ENCODE measurements around the gene ITGA2. TPM values are rescaled to one million over a fixed set of nuclear protein-coding genes. Genes with fewer than 3 reads are reported as not detected.

Gene ITGA2
- total RNA-seq, 1 experiment from 2014 or later, result 0.69 TPM

- no peaks in the 10 kb centered on the region for H3K9me3 ChIP-seq (ENCODE audit: low read depth, low read length, poor library complexity, severe bottlenecking)
- H3K27ac ChIP-seq (ENCODE audit: low read depth, low read length, poor library complexity, severe bottlenecking), result no peak overlapping the region
- no TSS peak for BruUV-seq (replicated peaks)
- H3K27me3 ChIP-seq (replicated peaks; ENCODE audit: insufficient read depth, low read depth, low read length, poor library complexity), result no peaks in the 10 kb centered on the region
- ChIA-PET POLR2A (ENCODE audit: low non-redundant PET) (no interaction called here), CTCF (interaction anchor here (1.3 kb wide), 1 partner anchor 90 kb away, joined by 4 read pairs; no protein-coding TSS in a partner anchor)
- no peak overlapping the region for H3K4me3 ChIP-seq (ENCODE audit: low read depth, low read length, poor library complexity, severe bottlenecking)
- peaks cover 4% of the 10 kb centered on the region for H3K4me1 ChIP-seq (ENCODE audit: insufficient read depth, low read length, poor library complexity, severe bottlenecking)
- H3K36me3 ChIP-seq (ENCODE audit: insufficient read depth, low read length, poor library complexity, severe bottlenecking), result no peaks in the 10 kb centered on the region
- no peak for TF ChIP-seq EZH2 (IDR thresholded peaks at IDR 0.05; ENCODE audit: borderline replicate concordance, low read depth, low read length, poor library complexity, severe bottlenecking)
- TF ChIP-seq, protein P1, sequence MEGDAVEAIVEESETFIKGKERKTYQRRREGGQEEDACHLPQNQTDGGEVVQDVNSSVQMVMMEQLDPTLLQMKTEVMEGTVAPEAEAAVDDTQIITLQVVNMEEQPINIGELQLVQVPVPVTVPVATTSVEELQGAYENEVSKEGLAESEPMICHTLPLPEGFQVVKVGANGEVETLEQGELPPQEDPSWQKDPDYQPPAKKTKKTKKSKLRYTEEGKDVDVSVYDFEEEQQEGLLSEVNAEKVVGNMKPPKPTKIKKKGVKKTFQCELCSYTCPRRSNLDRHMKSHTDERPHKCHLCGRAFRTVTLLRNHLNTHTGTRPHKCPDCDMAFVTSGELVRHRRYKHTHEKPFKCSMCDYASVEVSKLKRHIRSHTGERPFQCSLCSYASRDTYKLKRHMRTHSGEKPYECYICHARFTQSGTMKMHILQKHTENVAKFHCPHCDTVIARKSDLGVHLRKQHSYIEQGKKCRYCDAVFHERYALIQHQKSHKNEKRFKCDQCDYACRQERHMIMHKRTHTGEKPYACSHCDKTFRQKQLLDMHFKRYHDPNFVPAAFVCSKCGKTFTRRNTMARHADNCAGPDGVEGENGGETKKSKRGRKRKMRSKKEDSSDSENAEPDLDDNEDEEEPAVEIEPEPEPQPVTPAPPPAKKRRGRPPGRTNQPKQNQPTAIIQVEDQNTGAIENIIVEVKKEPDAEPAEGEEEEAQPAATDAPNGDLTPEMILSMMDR (conservative IDR thresholded peaks at IDR 0.05; ENCODE audit: low read depth, low read length), result no peak
- no peak for DNase-seq (ENCODE audit: low spot score)
- intact Hi-C loops (cut with micrococcal nuclease; ENCODE audit: unreplicated experiment), result no loop called here
These were observed 49.2 kb downstream of the ITGA2 start for GRCh38 chr5:53038196-53038847.

DNA sequence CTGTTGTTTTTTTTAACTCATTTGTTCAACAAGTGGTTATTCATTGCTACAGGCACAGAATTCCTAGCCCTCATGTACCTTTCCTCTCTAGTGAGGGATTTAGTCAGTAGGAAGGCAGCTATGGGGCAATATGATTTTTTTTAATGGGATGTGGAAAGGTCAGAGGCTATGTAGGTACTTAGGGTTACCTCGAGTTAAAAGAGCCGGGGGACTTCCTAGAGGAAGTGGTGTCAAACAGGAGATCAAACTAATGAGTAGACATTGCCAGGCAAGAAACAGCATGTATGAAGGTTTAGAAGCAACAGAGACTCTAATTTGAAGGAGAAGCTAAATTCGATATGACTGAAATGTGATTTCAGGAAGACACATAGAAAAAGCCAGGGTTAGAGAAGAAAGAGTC lies 50.7 kb downstream of the ITGA2 start:
- H3K36me3 ChIP-seq (ENCODE audit: insufficient read depth, low read length, poor library complexity, severe bottlenecking), result no peaks in the 10 kb centered on the region
- TF ChIP-seq EZH2 (IDR thresholded peaks at IDR 0.05; ENCODE audit: borderline replicate concordance, low read depth, low read length, poor library complexity, severe bottlenecking), result no peak
- TF ChIP-seq, protein P1 (conservative IDR thresholded peaks at IDR 0.05; ENCODE audit: low read depth, low read length), result no peak
- no TSS peak for BruUV-seq (replicated peaks)
- ChIA-PET CTCF (no interaction called here), POLR2A (ENCODE audit: low non-redundant PET) (no interaction called here)
- no peaks in the 10 kb centered on the region for H3K9me3 ChIP-seq (ENCODE audit: low read depth, low read length, poor library complexity, severe bottlenecking)
- H3K27me3 ChIP-seq (replicated peaks; ENCODE audit: insufficient read depth, low read depth, low read length, poor library complexity), result no peaks in the 10 kb centered on the region
- intact Hi-C loops (cut with micrococcal nuclease; ENCODE audit: unreplicated experiment), result no loop called here
- H3K4me1 ChIP-seq (ENCODE audit: insufficient read depth, low read length, poor library complexity, severe bottlenecking), result peaks cover 4% of the 10 kb centered on the region
- H3K27ac ChIP-seq (ENCODE audit: low read depth, low read length, poor library complexity, severe bottlenecking), result no peak overlapping the region
- H3K4me3 ChIP-seq (ENCODE audit: low read depth, low read length, poor library complexity, severe bottlenecking), result no peak overlapping the region
- no peak for DNase-seq (ENCODE audit: low spot score)

DNA sequence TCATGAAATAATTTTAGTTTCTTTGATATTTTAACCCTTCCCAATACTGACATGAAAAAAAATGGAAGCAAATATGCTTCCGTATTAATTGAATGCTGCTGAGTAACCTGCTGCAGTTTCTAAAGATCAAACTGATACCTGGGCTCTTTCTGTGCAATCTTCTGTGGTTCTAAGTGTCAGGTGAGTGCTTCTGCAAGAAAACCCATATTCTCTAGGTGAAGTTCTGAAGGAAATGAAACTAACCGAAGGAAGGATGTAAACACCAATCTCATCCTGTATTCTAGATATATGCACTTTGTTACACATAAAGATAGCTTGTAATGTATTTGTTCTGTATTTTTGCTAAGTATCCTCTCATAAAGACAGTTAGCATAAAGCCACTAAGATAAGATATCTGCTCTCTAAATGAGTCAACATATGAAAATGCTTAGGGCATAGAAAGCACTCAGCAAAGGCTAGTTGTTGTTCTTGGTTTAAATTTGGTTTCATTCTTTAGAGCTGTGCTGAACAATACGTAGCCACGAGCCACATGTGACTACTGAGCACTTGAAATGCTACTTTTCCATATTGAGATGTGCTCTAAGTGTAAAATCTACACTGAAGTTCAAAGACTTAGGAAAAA lies 52.0 kb downstream of the ITGA2 start:
- TF ChIP-seq EZH2 (IDR thresholded peaks at IDR 0.05; ENCODE audit: borderline replicate concordance, low read depth, low read length, poor library complexity, severe bottlenecking), result no peak
- TF ChIP-seq, protein P1 (conservative IDR thresholded peaks at IDR 0.05; ENCODE audit: low read depth, low read length), result no peak
- no peak for DNase-seq (ENCODE audit: low spot score)
- ChIA-PET CTCF (no interaction called here), POLR2A (ENCODE audit: low non-redundant PET) (no interaction called here)
- Histone ChIP-seq H3K27ac (ENCODE audit: low read depth, low read length, poor library complexity, severe bottlenecking) (no peak overlapping the region), H3K4me3 (ENCODE audit: low read depth, low read length, poor library complexity, severe bottlenecking) (no peak overlapping the region), H3K4me1 (ENCODE audit: insufficient read depth, low read length, poor library complexity, severe bottlenecking) (peaks cover 4% of the 10 kb centered on the region), H3K36me3 (ENCODE audit: insufficient read depth, low read length, poor library complexity, severe bottlenecking) (no peaks in the 10 kb centered on the region), H3K27me3 (replicated peaks; ENCODE audit: insufficient read depth, low read depth, low read length, poor library complexity) (no peaks in the 10 kb centered on the region), H3K9me3 (ENCODE audit: low read depth, low read length, poor library complexity, severe bottlenecking) (no peaks in the 10 kb centered on the region)
- intact Hi-C loops (cut with micrococcal nuclease; ENCODE audit: unreplicated experiment), result no loop called here
- no TSS peak for BruUV-seq (replicated peaks)
